GM12873 (cell line): ENCODE results near the gene CD4.

ENCODE experiments used
- CTCF ChIP-seq: IDR thresholded peaks from 2 replicates; pipeline ENCODE4 v1.5.1; 2012; ENCODE audit warnings: low read depth, mild to moderate bottlenecking, moderate library complexity, low read length, control low read depth; ENCODE audit not compliant: insufficient read depth; ENCODE audit errors: missing control alignments

Gene CD4

GRCh38 chr12:6834873-6835272, 45.5 kb downstream of the CD4 start:
- TF ChIP-seq CTCF, result no peak

- no peak for TF ChIP-seq CTCF
Observed at GRCh38 chr12:6836851-6837250, 47.5 kb downstream of the CD4 start.

GRCh38 chr12:6837370-6838060, 48.2 kb downstream of the CD4 start:
- TF ChIP-seq CTCF, result no peak

GRCh38 chr12:6838854-6839253, 49.5 kb downstream of the CD4 start:
- TF ChIP-seq CTCF, result no peak

- TF ChIP-seq CTCF, result no peak
Observed at GRCh38 chr12:6839482-6840201, 50.3 kb downstream of the CD4 start.

- no peak for TF ChIP-seq CTCF
Observed at GRCh38 chr12:6840330-6840729, 51.0 kb downstream of the CD4 start.

- no peak for TF ChIP-seq CTCF
Observed at GRCh38 chr12:6840761-6841515, 51.6 kb downstream of the CD4 start, which contains the start of gene GNB3. TSS of gene GNB3 (plus strand) at chr12:6840925. CDS start at chr12:6841288, 363 bp downstream.
